ENCODE measurements around the gene TENM3.

TENM3 gene

GRCh38 chr4:182578402-182578801 lies 335.2 kb downstream of the TENM3 start:
- DNase-seq (no peak), ATAC-seq (ENCODE audit: insufficient read depth, low read depth) (no peak)
- H3K79me2 ChIP-seq (ENCODE audit: insufficient read depth, low read length): no peaks in the 10 kb centered on the region

GRCh38 chr4:182582245-182582644 lies 339.0 kb downstream of the TENM3 start:
- Histone ChIP-seq H3K79me2 (ENCODE audit: insufficient read depth, low read length) (no peaks in the 10 kb centered on the region), H3K27me3 (ENCODE audit: insufficient read depth, low read length, poor library complexity) (no peaks in the 10 kb centered on the region), H3K9ac (ENCODE audit: low read depth, low read length) (no peak overlapping the region), H3K27ac (ENCODE audit: low read length) (no peak overlapping the region), H4K20me1 (ENCODE audit: insufficient read depth, low read length) (no peaks in the 10 kb centered on the region), H3K4me3 (ENCODE audit: low read depth in 1 of 2, low read length in 2 of 2) (no peak overlapping the region), H3K36me3 (ENCODE audit: insufficient read depth, low read length) (no peaks in the 10 kb centered on the region), H3K9me3 (ENCODE audit: insufficient read depth, low read length, severe bottlenecking) (no peaks in the 10 kb centered on the region), H3K4me2 (ENCODE audit: insufficient read depth, low read length) (no peak overlapping the region), H2AFZ (ENCODE audit: low read depth, low read length) (no peak overlapping the region), H3K4me1 (ENCODE audit: insufficient read depth, low read length) (no peaks in the 10 kb centered on the region)
- ATAC-seq (ENCODE audit: insufficient read depth, low read depth) (no peak), DNase-seq (no peak)
- no peak for TF ChIP-seq CTCF (IDR thresholded peaks at IDR 0.05; ENCODE audit: borderline replicate concordance, extremely low read depth, low read length, poor library complexity, severe bottlenecking)
- no peak for TF ChIP-seq EZH2 (IDR thresholded peaks at IDR 0.05; ENCODE audit: borderline replicate concordance, low read depth, low read length, severe bottlenecking)

More at GRCh38 chr4:182578402-182578801, 335.2 kb downstream of the TENM3 start:
- Histone ChIP-seq H3K9ac (ENCODE audit: low read depth, low read length) (no peak overlapping the region), H3K4me2 (ENCODE audit: insufficient read depth, low read length) (no peak overlapping the region), H3K4me1 (ENCODE audit: insufficient read depth, low read length) (no peaks in the 10 kb centered on the region), H3K36me3 (ENCODE audit: insufficient read depth, low read length) (no peaks in the 10 kb centered on the region), H3K9me3 (ENCODE audit: insufficient read depth, low read length, severe bottlenecking) (no peaks in the 10 kb centered on the region), H3K27me3 (ENCODE audit: insufficient read depth, low read length, poor library complexity) (no peaks in the 10 kb centered on the region), H3K4me3 (ENCODE audit: low read depth in 1 of 2, low read length in 2 of 2) (no peak overlapping the region), H4K20me1 (ENCODE audit: insufficient read depth, low read length) (no peaks in the 10 kb centered on the region), H3K27ac (ENCODE audit: low read length) (no peak overlapping the region), H2AFZ (ENCODE audit: low read depth, low read length) (no peak overlapping the region)
- TF ChIP-seq EZH2 (IDR thresholded peaks at IDR 0.05; ENCODE audit: borderline replicate concordance, low read depth, low read length, severe bottlenecking) (no peak), CTCF (IDR thresholded peaks at IDR 0.05; ENCODE audit: borderline replicate concordance, extremely low read depth, low read length, poor library complexity, severe bottlenecking) (no peak)

- TF ChIP-seq CTCF (IDR thresholded peaks at IDR 0.05; ENCODE audit: borderline replicate concordance, extremely low read depth, low read length, poor library complexity, severe bottlenecking): no peak
- TF ChIP-seq EZH2 (IDR thresholded peaks at IDR 0.05; ENCODE audit: borderline replicate concordance, low read depth, low read length, severe bottlenecking): no peak
- Histone ChIP-seq H4K20me1 (ENCODE audit: insufficient read depth, low read length) (no peaks in the 10 kb centered on the region), H3K9ac (ENCODE audit: low read depth, low read length) (no peak overlapping the region), H2AFZ (ENCODE audit: low read depth, low read length) (no peak overlapping the region), H3K4me3 (ENCODE audit: low read depth in 1 of 2, low read length in 2 of 2) (no peak overlapping the region), H3K9me3 (ENCODE audit: insufficient read depth, low read length, severe bottlenecking) (no peaks in the 10 kb centered on the region), H3K27ac (ENCODE audit: low read length) (no peak overlapping the region), H3K27me3 (ENCODE audit: insufficient read depth, low read length, poor library complexity) (no peaks in the 10 kb centered on the region), H3K36me3 (ENCODE audit: insufficient read depth, low read length) (no peaks in the 10 kb centered on the region), H3K4me1 (ENCODE audit: insufficient read depth, low read length) (no peaks in the 10 kb centered on the region), H3K79me2 (ENCODE audit: insufficient read depth, low read length) (no peaks in the 10 kb centered on the region), H3K4me2 (ENCODE audit: insufficient read depth, low read length) (no peak overlapping the region)
- DNase-seq (no peak), ATAC-seq (ENCODE audit: insufficient read depth, low read depth) (no peak)
These were observed 340.7 kb downstream of the TENM3 start for GRCh38 chr4:182583703-182584415.
